ENCODE measurements around the gene SPPL2A. TPM values are rescaled to one million over a fixed set of nuclear protein-coding genes. Genes with fewer than 3 reads are reported as not detected.
"Not testable (repeated sequence)": the region's sequence is repeated elsewhere in the genome, so short reads cannot be mapped to it uniquely, and the experiment has no call there.

Gene SPPL2A
- 98.1 and 147 TPM in 2 replicates for total RNA-seq

GRCh38 chr15:50765195-50765967, at the start of gene SPPL2A:
Gene SPPL2A, minus strand, starts transcription at chr15:50765706. Its CDS starts 173 bp downstream, at chr15:50765533.
- DNase-seq (ENCODE audit: extremely low read depth, low read depth, low spot score): no peak

- no peak for DNase-seq (ENCODE audit: extremely low read depth, low read depth, low spot score)
Observed at GRCh38 chr15:50814634-50815033, 49.1 kb upstream of the SPPL2A start.

- no peak for DNase-seq (ENCODE audit: extremely low read depth, low read depth, low spot score)
Observed at GRCh38 chr15:50813865-50814264, 48.4 kb upstream of the SPPL2A start.

GRCh38 chr15:50813089-50813488, 47.6 kb upstream of the SPPL2A start:
- no peak for DNase-seq (ENCODE audit: extremely low read depth, low read depth, low spot score)

GRCh38 chr15:50812181-50812506, 46.6 kb upstream of the SPPL2A start:
- not testable (repeated sequence) for DNase-seq (ENCODE audit: extremely low read depth, low read depth, low spot score)

- not testable (repeated sequence) for DNase-seq (ENCODE audit: extremely low read depth, low read depth, low spot score)
Observed at GRCh38 chr15:50811461-50812180, 46.1 kb upstream of the SPPL2A start.

GRCh38 chr15:50810128-50810527, 44.6 kb upstream of the SPPL2A start:
- DNase-seq (ENCODE audit: extremely low read depth, low read depth, low spot score): no peak

GRCh38 chr15:50808728-50809127, 43.2 kb upstream of the SPPL2A start:
- no peak for DNase-seq (ENCODE audit: extremely low read depth, low read depth, low spot score)

GRCh38 chr15:50803479-50804180, 38.1 kb upstream of the SPPL2A start:
- DNase-seq (ENCODE audit: extremely low read depth, low read depth, low spot score): no peak

- DNase-seq (ENCODE audit: extremely low read depth, low read depth, low spot score): no peak
Observed at GRCh38 chr15:50800715-50801114, 35.2 kb upstream of the SPPL2A start.

- DNase-seq (ENCODE audit: extremely low read depth, low read depth, low spot score): no peak
Observed at GRCh38 chr15:50798684-50799083, 33.2 kb upstream of the SPPL2A start.

- DNase-seq (ENCODE audit: extremely low read depth, low read depth, low spot score): no peak
Observed at GRCh38 chr15:50797926-50798325, 32.4 kb upstream of the SPPL2A start.

- no peak for DNase-seq (ENCODE audit: extremely low read depth, low read depth, low spot score)
Observed at GRCh38 chr15:50791486-50791885, 26.0 kb upstream of the SPPL2A start.

GRCh38 chr15:50790778-50791453, 25.4 kb upstream of the SPPL2A start:
- no peak for DNase-seq (ENCODE audit: extremely low read depth, low read depth, low spot score)

GRCh38 chr15:50786871-50787270, 21.4 kb upstream of the SPPL2A start:
- DNase-seq (ENCODE audit: extremely low read depth, low read depth, low spot score): no peak

- DNase-seq (ENCODE audit: extremely low read depth, low read depth, low spot score): no peak
Observed at GRCh38 chr15:50786438-50786837, 20.9 kb upstream of the SPPL2A start.

- no peak for DNase-seq (ENCODE audit: extremely low read depth, low read depth, low spot score)
Observed at GRCh38 chr15:50783895-50784294, 18.4 kb upstream of the SPPL2A start.

- DNase-seq (ENCODE audit: extremely low read depth, low read depth, low spot score): no peak
Observed at GRCh38 chr15:50783411-50783810, 17.9 kb upstream of the SPPL2A start.

GRCh38 chr15:50778086-50778485, 12.6 kb upstream of the SPPL2A start:
- DNase-seq (ENCODE audit: extremely low read depth, low read depth, low spot score): no peak

GRCh38 chr15:50777042-50777441, 11.5 kb upstream of the SPPL2A start:
- no peak for DNase-seq (ENCODE audit: extremely low read depth, low read depth, low spot score)

- DNase-seq (ENCODE audit: extremely low read depth, low read depth, low spot score): no peak
Observed at GRCh38 chr15:50774450-50774849, 8.9 kb upstream of the SPPL2A start.
